NCI-H2227 (cell line): Measurements from ENCODE around the gene TMC1.

ENCODE experiments used
- DNase-seq: peaks from one replicate; lab custom pipeline; 2025; ENCODE audit not compliant: unreplicated experiment; lab: John Stamatoyannopoulos, UW

The TMC1 gene

DNA sequence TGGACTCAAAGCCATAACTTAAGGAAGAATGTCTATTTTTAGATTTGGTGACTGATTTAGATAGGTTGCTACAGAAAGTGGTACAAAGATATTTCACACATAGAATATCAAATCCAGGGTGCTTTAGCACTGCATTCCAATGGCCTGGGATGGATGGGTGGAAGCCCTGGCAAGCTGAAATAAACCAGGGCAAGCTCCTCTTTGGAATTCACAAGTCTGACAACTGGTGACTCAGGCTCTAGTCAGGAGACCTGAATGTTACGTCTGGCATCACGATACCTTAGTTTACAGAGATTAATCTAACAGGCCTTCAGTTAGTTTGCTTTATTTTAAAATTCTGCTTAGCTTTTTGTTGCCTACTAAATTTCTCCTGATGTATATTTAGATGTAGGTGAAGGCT is 144.0 kb downstream of the TMC1 start:
- no peak for DNase-seq

DNA sequence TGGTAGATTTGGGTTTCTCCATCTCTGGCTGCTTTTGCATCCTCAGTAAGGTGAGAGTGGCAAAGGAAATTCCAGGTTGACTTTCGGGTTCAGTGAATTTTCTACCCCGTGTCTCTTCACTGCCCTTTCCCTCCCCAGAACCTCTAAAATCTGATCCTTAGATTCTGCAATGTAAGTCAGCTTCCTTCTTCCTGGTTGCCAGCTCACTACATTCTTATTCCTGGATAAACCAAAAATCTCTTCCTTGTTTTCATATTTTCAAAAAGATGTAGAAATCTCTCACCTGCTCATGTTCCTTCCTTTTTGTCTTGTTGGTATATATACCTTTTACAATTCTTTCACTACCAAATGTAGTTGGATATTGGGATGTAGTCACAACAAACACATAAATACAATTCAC is 145.8 kb downstream of the TMC1 start:
- no peak for DNase-seq

DNA sequence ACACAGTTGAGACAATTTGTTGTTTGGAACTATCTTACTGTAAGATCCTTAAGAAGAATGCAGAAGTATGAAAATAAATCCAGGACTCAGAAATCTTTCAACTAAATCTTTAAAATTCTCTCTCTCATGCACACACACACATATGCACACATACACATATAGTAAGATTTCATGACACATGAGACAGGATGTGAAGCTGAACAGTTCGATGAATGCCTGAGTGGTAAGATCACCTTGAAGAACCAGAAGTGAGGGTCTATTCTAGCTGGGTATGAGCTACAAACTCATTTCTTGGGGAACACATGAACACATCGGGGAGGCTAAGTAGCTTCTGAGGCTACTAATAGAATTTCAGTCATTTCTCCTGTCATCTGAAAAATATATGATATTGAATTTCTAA is 153.6 kb downstream of the TMC1 start:
- DNase-seq: no peak

DNA sequence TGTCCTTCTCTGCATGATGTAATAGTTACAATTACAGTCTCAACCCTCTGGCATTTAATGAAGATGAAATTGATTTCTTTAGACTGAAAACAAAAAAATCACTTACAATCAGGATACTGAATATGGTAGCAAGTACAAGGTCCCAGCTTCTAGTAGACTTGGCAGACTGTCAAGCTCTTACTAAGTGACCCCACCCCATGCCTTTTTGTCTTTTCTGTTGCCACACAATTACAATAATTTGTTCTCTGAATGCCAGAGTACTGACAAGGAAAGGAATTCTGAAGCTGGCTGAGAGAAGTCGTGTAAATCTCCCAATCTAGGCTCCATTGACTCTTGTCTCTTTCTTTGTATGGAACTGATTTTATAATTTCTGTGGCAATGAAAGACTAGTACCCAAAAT is 154.2 kb downstream of the TMC1 start:
- DNase-seq: no peak

DNA sequence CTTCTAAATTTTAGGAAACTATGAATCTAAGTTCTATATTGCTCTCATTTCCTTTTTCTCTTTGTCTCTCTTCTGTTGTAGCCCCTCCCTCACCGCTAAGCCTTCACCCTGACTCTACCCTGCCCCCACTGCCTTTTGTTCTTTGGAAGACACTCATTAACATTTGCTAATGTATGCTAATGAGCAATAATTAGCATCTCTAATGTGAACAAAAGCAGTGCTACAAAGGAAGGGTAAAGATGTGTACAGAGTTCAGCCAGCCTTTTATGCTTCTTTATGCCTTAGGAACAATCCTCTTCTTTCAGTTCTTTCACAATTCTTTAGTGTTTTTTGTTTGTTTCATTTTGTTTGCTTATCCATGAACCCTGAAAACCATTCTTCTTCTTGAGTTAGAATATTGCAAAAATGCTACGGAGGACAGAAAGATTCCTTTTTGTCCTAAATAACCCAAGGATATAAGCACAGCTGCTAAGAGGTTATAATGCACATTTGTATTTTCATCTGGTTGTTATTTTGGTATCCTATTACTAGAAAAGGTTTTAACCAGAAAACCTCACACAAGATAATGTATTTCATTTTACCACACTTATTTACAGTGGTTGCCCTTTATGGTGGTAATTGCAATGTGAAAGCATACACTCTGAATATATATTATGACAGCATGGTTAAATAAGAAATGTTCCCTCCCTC is 159.3 kb downstream of the TMC1 start:
- no peak for DNase-seq

DNA sequence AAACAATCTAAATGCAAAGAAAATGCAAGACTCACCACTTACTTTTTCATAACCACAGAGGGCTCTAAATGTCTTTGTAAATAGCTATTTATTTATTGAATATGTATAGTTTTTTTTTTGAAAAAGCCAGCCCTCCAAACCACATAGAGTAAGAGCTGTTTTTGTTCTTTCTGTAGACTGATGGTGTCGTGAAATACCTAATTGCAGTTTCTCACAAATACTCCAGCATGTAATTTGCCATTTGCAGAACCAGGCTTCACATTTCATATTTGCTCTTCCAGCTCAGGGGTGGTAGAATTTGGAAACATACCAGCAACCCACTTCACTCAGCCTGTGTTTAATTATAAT is 159.8 kb downstream of the TMC1 start:
- no peak for DNase-seq

DNA sequence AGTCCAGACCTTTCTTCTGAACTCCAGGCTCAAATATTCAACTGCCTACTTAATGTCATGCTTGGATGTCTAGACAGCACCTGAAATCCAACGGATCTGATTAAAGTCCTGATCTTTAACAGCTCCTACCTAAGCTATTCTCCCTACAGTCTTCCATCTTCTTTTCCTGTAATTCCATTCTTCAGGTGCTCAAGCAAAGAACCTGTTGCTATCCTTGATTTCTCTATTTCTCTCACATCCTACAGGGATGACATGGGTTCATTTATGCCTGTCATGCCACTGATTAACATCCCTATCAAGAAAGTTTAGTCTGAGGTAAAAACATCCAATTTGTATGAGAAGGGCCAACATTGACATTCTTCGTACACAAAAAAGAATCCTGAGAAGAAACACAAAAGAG is 163.2 kb downstream of the TMC1 start:
- no peak for DNase-seq

DNA sequence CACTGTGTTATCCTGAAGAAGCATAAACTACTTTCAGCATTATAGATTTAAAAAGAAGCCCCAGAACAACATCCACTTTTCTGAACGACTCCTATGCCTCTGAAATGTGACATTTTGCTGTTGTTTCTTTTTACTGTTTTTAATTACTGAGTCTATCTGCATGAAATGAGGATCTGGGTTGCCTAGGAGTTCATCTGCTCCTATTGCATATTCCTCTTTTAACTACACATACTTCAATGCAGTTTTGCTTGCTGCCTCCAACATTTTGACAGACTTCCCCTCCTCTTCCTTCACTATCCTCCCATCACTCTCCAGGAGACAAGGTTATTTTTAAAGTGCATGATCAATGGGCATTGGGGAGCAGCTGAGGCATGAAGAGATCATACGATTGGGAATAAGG is 164.5 kb downstream of the TMC1 start:
- no peak for DNase-seq

DNA sequence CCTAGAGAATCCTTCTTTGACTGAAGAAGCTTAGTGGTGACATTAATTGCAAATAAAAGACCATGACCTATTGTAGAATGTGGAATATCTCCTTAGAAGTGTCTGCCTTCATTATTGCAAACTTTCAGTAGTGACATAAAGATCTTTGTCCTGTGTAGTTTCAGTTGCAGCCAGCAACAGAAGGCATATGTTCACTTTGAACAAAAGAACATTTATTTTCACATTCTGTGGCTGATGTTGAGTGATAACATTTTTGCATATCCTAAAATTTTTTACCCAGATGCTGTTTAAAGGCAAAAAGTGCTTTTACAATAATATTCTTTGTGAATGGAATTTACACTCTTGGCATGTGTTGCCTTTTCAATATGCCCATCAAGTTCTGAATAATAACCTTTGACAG is 165.9 kb downstream of the TMC1 start:
- DNase-seq: no peak

DNA sequence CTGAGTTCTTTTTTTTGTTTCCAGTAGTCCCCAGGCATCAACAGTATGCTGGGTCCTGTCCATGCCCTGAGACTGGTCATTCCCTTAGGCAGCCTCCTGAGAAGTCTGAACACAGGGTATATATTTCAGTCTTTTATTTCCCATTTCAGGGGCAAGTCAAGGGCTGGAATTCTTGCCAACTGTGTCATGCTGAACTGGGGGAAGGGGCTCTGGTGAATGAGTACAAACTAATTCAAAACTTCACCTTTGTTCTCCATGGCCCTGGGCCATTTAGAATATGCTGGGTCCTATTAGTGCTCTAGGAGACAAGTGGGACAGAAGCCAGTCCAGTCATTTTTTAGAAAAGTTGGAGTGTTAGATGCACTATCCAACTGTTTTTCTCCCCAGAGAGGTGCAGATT is 170.3 kb downstream of the TMC1 start:
- DNase-seq: no peak

DNA sequence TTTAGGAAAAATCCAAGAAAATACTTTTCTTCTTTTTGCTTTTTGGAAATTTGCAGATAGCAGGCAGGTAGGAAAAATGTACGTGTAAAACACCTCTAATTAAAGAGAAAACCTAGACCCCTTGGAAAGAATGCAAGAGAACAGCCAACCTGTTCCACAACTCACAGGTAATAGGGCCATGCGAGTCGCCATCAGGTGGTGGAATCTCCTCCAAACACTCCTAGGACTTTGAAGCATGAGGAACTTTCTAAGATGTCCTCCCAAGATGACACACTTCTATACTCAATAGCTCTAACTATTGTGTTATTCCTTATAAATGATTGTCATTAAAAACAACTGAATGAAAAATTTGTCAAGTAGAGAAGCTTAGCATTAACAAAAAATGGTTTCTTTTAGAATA is 174.0 kb downstream of the TMC1 start:
- no peak for DNase-seq

DNA sequence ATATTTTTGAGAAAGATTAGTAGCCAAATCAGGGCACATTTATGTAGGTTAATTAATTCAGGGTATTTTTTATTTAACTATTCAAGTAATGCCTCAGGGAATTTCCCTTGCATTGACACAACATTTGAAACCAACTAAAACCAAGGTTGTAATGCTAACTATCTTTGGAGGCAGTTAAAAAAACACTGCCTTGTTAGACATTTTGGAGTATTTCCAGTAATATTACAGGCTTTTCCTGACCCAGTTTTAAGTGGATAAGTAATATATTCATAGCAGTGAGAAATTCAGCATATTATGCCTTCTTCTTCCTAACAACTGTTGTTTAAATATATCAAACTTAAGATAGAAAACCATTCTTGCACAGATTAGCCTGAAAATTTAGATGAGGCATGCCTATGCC is 175.1 kb downstream of the TMC1 start:
- DNase-seq: no peak

DNA sequence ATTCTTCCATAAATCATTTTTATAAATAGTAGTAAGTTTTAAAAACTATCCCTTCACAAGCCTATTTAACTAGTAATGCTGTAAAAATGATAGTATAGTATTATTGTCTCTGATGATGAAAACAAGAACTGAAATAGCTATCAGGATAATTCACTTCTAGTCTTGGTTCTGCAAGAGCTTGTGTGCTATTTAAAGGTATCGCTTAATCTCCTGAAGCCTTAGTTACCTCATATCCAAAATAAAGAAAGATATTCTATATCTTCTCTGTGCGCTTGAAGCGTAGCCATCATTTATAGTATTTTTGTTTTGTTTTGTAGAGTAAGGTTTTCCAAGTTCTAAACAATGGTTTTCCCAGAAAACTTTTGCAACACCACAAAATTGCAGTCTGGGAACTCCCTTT is 180.1 kb downstream of the TMC1 start:
- no peak for DNase-seq

DNA sequence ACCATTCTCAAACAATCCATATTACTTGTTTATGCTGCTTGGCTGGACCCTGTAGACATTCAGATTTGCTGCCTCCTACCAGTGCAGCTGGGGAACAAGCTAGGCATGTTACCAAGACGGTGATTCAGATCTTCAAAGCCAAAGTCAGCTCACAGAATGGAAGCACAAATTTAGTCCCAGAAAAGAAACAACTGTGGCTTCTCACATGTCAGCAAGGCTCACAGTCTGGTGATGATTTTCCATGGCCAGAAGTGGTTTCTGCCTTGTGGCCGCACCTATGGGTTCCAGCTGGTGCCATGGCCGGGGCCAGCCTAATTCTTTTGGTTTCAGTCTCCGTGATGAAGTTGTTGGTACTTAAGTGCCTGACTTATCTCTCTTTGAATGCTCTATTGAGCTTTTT is 182.2 kb downstream of the TMC1 start:
- no peak for DNase-seq

DNA sequence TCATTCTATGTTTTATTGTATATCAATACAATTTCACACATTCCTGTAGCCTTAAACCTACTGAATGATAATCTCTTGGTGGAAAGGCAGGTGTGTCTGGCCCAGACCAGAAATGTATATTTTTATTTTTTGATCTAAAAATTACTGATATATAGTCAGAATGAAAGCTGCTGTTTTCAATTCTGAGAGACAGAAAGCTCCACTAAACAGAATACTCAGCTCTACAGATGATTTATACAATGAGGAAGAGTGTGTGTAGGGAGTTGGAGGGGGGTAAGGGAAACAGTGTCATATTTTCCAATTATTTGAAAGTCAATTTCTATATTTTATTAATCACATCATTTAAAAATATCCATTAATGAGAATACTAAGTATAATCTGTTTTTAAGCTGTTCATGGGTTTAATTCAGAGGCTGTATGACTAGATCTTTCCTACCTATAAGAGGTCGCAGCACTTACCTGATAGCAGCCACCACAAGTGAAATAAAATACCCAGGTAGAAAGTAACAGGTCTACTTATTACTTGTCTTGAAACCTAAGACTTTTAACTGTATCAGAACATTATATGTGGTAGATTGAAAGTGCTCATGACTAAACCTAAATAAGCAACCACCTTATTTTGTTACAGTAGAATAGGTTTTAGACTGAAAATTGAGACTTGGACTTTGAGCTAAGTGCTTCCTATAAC is 183.4 kb downstream of the TMC1 start:
- no peak for DNase-seq

DNA sequence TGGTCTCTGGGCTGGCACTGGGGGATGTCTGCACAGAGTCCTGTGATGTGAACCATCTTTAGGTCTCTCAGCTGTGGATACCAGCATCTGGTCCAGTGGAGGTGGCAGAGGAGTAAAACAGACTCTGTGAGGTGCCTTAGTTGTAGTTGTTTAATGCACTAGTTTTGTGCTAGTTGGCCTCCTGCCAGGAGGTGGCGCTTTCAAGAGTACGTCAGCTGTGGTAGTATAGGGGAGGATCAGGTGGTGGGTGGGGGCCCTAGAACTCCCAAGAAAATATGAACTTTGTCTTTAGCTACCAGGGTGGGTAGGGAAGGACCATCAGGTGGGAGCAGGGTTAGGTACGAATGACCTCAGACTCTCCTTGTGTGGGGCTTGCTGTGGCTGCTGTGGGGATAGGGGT is 197.1 kb downstream of the TMC1 start:
- DNase-seq: no peak

DNA sequence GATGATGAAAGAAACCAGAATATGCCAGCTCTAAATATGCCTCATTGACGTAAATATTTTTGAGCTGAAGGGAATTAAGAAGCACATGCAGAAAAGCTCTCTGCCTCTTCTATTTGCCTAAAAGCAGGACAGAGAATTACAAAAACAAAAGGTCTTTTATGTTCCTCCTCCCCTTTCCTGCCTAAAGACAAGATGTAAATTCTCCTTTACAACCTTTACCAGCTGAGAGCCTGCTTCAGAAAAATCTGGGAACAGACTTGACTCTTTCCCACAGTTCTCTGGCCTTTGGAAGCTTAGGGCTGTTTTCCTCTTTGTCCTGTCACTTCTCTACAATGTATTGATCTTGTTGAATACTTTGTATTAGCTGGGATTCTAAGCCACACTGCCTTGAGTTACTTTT is 199.7 kb downstream of the TMC1 start:
- no peak for DNase-seq

DNA sequence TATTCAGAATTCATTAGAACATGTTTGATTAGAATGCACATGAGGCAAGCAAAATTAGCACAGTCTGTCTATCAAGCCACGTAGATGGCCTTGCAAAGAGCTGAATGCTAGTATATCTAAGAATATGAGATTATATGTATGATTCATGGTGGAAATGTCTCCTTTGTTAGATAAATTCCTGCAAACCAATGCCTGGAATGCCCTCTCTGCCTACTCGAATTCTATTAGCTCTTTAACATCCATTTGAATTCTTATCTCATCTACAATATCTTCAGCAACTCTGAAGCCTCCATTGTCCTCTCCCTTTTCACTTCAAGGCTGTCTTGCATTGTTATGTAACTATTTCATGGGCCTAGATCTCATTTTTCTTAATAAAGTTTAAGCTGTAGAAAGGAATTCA is 205.5 kb downstream of the TMC1 start:
- no peak for DNase-seq

DNA sequence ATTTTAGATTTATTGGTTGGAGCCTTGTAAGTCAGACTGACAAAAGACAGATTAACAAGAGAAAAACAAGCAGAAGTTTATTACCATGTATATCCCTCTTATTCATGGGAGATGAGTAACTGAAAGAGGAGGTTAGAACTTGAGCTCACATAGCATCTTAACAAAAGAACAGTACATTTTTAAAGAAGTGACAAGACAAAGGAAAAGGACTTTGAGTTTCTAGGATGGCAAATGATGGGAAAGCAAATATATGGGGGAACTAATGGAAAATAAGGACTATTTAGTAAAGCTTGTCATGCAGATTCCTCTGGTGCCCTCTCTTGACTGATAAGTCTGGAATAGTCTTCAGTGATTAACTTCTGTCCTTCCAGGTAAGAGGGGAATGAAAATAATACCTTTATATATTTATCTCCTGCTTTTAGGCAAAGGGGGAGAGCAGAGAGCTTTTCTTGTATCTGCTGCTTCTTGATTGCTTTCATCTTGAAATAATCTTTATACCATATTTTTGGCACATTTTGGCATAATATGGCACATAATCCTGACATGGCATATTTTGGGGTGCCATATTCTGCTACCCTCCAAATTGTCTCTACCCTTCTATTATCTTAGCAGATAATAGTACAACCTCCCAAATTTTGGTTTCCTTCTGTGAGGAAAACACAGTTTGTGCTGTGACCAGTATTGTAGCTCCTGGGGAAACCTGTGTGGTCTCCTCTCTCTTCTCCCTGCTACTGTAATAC is 206.8 kb downstream of the TMC1 start:
- DNase-seq: no peak

DNA sequence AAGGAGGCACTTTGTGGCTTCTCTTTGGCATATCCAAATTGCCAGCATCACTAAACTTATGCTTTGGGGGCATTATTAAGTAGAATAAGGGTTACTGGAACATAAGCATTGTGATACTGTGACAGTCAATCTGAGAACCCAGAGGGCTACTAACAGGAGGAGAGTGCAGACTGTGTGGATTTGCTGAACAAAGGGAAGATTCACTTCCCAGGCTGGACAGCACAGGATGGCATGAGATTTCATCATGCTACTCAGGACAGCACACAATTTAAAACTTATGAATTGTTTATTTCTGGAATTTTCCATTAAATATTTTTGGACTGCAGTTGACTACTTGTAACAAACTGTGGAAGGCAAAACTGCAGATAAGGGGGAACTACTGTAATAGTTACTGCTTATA is 212.5 kb downstream of the TMC1 start:
- no peak for DNase-seq

DNA sequence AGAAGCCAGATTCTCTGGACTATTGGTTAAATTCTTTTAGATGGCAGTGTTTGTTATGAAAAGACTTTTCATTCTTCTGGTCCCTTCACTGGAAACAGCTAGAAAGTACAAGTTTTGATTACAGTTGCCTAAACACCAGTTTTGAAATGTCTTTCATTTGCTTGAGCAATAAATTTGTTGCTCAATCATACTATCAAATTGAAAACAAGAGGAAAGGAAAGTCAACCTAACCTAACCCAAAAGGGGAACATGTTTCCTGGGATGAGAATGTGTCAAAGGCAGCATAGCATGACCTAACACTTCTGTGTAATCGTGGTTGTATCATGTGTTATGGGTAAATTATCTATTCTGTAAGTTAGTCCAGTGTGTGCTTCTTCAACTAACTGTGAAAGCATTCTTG is 213.2 kb downstream of the TMC1 start:
- DNase-seq: no peak

DNA sequence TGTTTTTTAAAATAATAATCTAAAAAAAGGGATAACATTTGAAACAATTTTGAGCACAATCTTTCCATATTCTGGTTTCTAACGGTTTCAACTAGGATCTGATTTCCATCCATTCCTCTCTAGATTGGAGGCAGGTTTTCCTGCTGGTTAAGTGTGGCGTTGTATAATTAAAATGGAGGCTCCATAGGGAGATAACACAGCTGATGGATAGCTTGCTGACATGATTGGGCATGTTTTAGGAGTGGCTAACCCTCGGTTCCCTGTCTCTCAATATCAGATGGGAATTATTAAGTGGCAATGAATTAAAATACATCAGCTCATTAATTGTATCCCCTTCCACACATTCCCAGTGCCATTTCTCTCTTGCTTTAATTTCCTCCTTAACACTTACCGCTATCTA is 222.4 kb downstream of the TMC1 start:
- no peak for DNase-seq

DNA sequence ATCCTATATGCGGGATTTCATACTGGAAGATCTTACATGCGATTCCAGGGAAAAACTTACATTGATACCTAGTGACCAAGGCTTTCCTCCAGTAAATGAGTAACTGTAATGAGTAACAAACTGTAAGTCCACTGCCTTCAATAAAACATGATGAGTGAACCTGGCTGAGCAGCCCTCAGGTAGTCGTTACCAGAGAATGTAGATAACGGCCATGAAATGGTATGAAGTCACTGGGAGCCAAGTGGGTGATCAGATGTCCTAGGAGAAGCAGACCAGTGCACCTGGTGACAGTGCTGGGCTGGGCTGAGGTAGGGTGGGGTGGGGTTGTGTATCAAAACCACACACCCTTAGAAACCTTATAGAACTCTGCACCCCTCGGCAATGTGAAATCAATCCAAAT is 227.9 kb downstream of the TMC1 start:
- no peak for DNase-seq
